GM12878 (cell line): Measurements from ENCODE around the gene HCN1. TPM values are rescaled to one million over a fixed set of nuclear protein-coding genes. Genes with fewer than 3 reads are reported as not detected.

Experiments
- ATAC-seq: fragments of 200-7000 bp; cut with Tn5 transposase; 3 replicates; pipeline ENCODE4 v1.9.1; 2020; ENCODE audit warnings: mild to moderate bottlenecking, moderate library complexity
- BruUV-seq: library from RNA; stranded (reverse); fragments of 400-500 nt; replicated peaks from 2 replicates; lab custom pipeline; 2021; lab: Mats Ljungman, UMichigan
- CTCF ChIA-PET: fragments of 300-600 bp; sonication (Branson Sonifier 250); formaldehyde crosslinking; extraction: SDS; loops from one replicate; lab custom pipeline; 2021; ENCODE audit warnings: inconsistent platforms; lab: Yijun Ruan, JAX
- POLR2A ChIA-PET: fragments of 350-600 bp; formaldehyde crosslinking; extraction: SDS; loops from one replicate; lab custom pipeline; 2021; ENCODE audit warnings: inconsistent platforms; lab: Charles Lee
- RAD21 ChIA-PET: fragments of 300-600 bp; sonication (Branson Sonifier 250); formaldehyde crosslinking; loops from one replicate; lab custom pipeline; 2023; ENCODE audit warnings: antibody characterized with exemption; ENCODE audit not compliant: unreplicated experiment; lab: Charles Lee
- SMC1A ChIA-PET: fragments of 300-600 bp; sonication (Branson Sonifier 250); formaldehyde crosslinking; loops from one replicate; lab custom pipeline; 2023; ENCODE audit not compliant: unreplicated experiment, uncharacterized antibody; lab: Charles Lee
- DNase-seq: peaks from one replicate; pipeline ENCODE4 v3.0.0-alpha.2; 2011; ENCODE audit warnings: low read depth, low spot score
- FAIRE-seq: peaks from 3 replicates; lab custom pipeline; 2011; peaks lifted over from hg19 to GRCh38; lab: Jason Lieb, UNC
- H2AFZ ChIP-seq: 2 replicates; pipeline ENCODE4 v1.6.0; 2011; ENCODE audit warnings: low read depth, low read length, control low read depth; ENCODE audit not compliant: control insufficient read depth
- H3K27ac ChIP-seq: 2 replicates; pipeline ENCODE4 v1.5.1; 2011; ENCODE audit warnings: control low read depth; ENCODE audit not compliant: control insufficient read depth, insufficient read depth
- H3K27me3 ChIP-seq, 2 experiments: replicated peaks in 1 of 2; 2 replicates each; pipeline versions ENCODE4 v1.6.0 to v1.6.1; 2011; ENCODE audit warnings: low read length in 1 of 2; ENCODE audit not compliant: control insufficient read depth in 2 of 2, insufficient read depth in 2 of 2
- H3K36me3 ChIP-seq, 2 experiments: 2 replicates each; pipeline ENCODE4 v1.5.1; 2011; ENCODE audit warnings: low read length in 1 of 2; ENCODE audit not compliant: control insufficient read depth in 2 of 2, insufficient read depth in 2 of 2
- H3K4me1 ChIP-seq: 2 replicates; pipeline ENCODE4 v1.6.1; 2011; ENCODE audit warnings: mild to moderate bottlenecking, low read length, moderate library complexity, mixed read lengths; ENCODE audit not compliant: control insufficient read depth, insufficient read depth
- H3K4me2 ChIP-seq: 2 replicates; pipeline ENCODE4 v1.6.0; 2011; ENCODE audit warnings: control low read depth; ENCODE audit not compliant: control insufficient read depth, insufficient read depth
- H3K4me3 ChIP-seq: fragments of 200-600 bp; sonication (generic); 2 replicates; pipeline ENCODE4 v1.5.1; 2016
- H3K79me2 ChIP-seq: 2 replicates; pipeline ENCODE4 v1.6.0; 2011; ENCODE audit warnings: low read length; ENCODE audit not compliant: control insufficient read depth, insufficient read depth
- H3K9ac ChIP-seq: 2 replicates; pipeline ENCODE4 v1.8.0; 2011; ENCODE audit warnings: low read length, control low read depth, mixed read lengths; ENCODE audit not compliant: control insufficient read depth, insufficient read depth
- H3K9me3 ChIP-seq: replicated peaks from 3 replicates; pipeline ENCODE4 v1.5.1; 2011; ENCODE audit warnings: mild to moderate bottlenecking, low read length; ENCODE audit not compliant: control insufficient read depth, insufficient read depth
- H4K20me1 ChIP-seq: 2 replicates; pipeline ENCODE4 v1.6.0; 2011; ENCODE audit not compliant: control insufficient read depth, insufficient read depth
- ATF2 ChIP-seq: IDR thresholded peaks from 2 replicates; pipeline ENCODE4 v1.6.1; 2012; ENCODE audit warnings: low read length, inconsistent platforms
- CUX1 ChIP-seq: IDR thresholded peaks from 2 replicates; pipeline ENCODE4 v1.6.1; 2012; ENCODE audit warnings: improper control_type of control experiment, low read depth, low read length; ENCODE audit not compliant: insufficient replicate concordance
- FOXM1 ChIP-seq: IDR thresholded peaks from 2 replicates; pipeline ENCODE4 v1.6.1; 2012; ENCODE audit warnings: low read depth, mild to moderate bottlenecking, inconsistent platforms, low read length, moderate library complexity
- MYB ChIP-seq: fragments of 150-350 bp; IDR thresholded peaks from 2 replicates; pipeline ENCODE4 v1.6.1; 2014; ENCODE audit warnings: mild to moderate bottlenecking, low read depth, low read length, borderline replicate concordance
- NBN ChIP-seq: fragments of 450-650 bp; IDR thresholded peaks from 2 replicates; pipeline ENCODE4 v1.6.1; 2016
- NR2C2 ChIP-seq: IDR thresholded peaks from 2 replicates; pipeline ENCODE4 v1.6.1; 2011; ENCODE audit warnings: borderline replicate concordance, low read depth; ENCODE audit not compliant: control insufficient read depth, insufficient read length
- SREBF1 ChIP-seq: IDR thresholded peaks from 2 replicates; pipeline ENCODE4 v1.6.1; 2012; ENCODE audit warnings: mild to moderate bottlenecking, low read length
- STAT3 ChIP-seq: IDR thresholded peaks from 2 replicates; pipeline ENCODE4 v1.6.1; 2011; ENCODE audit warnings: low read depth, low read length, improper control_type of control experiment
- TBL1XR1 ChIP-seq: IDR thresholded peaks from 2 replicates; pipeline ENCODE4 v1.6.1; 2012; ENCODE audit warnings: low read depth, low read length, improper control_type of control experiment
- ZBED1 ChIP-seq: IDR thresholded peaks from 2 replicates; pipeline ENCODE4 v1.6.1; 2016; ENCODE audit warnings: borderline replicate concordance
- ZNF274 ChIP-seq: IDR thresholded peaks from one replicate; pipeline ENCODE4 v1.8.0; 2011; ENCODE audit not compliant: insufficient read length, insufficient read depth
- WGBS: methylation state at CpG from one replicate; pipeline ENCODE4 v1.1.6; 2016; ENCODE audit warnings: low lambda C conversion rate; ENCODE audit not compliant: insufficient replicate concordance, insufficient coverage; ENCODE audit errors: missing lambda C conversion rate; 5-methylcytosine and 5-hydroxymethylcytosine counted together
- in situ Hi-C: fragments of 300-500 bp; cut with MboI; formaldehyde crosslinking; loops from 9 replicates; pipeline ENCODE4 v1.14.3; 2018; ENCODE audit warnings: mixed read lengths
- intact Hi-C: fragments of 100-400 bp; cut with micrococcal nuclease; formaldehyde crosslinking; loops from one replicate; pipeline ENCODE4 v1.14.2; 2022; ENCODE audit not compliant: unreplicated experiment
- polyA plus RNA-seq, 11 experiments: library from polyadenylated mRNA; depleted of rRNA in 4 of 11; unstranded in 6 of 11; stranded (reverse) in 5 of 11; fragments of >200 nt; fragmentation: Nextera tagmentation in 4 of 11; fragmentation: Illumina TruSeq in 1 of 11; extraction: Ambion mirVana in 4 of 11; extraction: Trizol in 1 of 11; gene quantifications; 1 replicate in 1 of 11; 2 replicates in 10 of 11; pipeline versions ENCODE4 v1.2.1 to v1.2.3, GENCODE V29; 2011 to 2016; ENCODE audit warnings: inconsistent platforms in 2 of 11, missing spikeins in 2 of 11, low read depth in 1 of 11
- total RNA-seq, 4 experiments: library from RNA; depleted of rRNA in 3 of 4; stranded (reverse); fragments of >200 nt in 3 of 4; fragmentation: Illumina TruSeq in 1 of 4; extraction: Trizol in 1 of 4; gene quantifications; 2 replicates each; pipeline versions ENCODE4 v1.2.1 to v1.2.3, GENCODE V29; 2013 to 2021

HCN1 gene
- total and polyA plus RNA-seq, 10 of the 15 experiments (the other 5 are each of a cell fraction or from before 2014, with no cell fraction given), result not detected

- in situ Hi-C loops, result no loop called here
- DNase-seq (no peak), FAIRE-seq (no peak), ATAC-seq (no peak)
- Histone ChIP-seq H3K9ac (no peak overlapping the region), H4K20me1 (no peaks in the 10 kb centered on the region), H3K27me3 (no peaks in the 10 kb centered on the region), H3K36me3 (no peaks in the 10 kb centered on the region), H3K79me2 (no peaks in the 10 kb centered on the region), H3K9me3 (no peaks in the 10 kb centered on the region), H3K27ac (no peak overlapping the region), H3K4me1 (no peaks in the 10 kb centered on the region), H3K4me3 (no peak overlapping the region), H2AFZ (no peak overlapping the region), H3K4me2 (no peak overlapping the region)
- intact Hi-C loops, result no loop called here
- SMC1A ChIA-PET, result no interaction called here
- POLR2A ChIA-PET, result no interaction called here
- TF ChIP-seq NR2C2 (no peak), NBN (no peak), CUX1 (no peak), SREBF1 (no peak), STAT3 (no peak), ATF2 (no peak), ZNF274 (no peak), FOXM1 (no peak), ZBED1 (no peak), MYB (no peak), TBL1XR1 (no peak)
- no TSS peak for BruUV-seq
- CTCF ChIA-PET, result interaction anchor here (0.9 kb wide), 1 partner anchor 20 kb away, joined by 3 read pairs; no protein-coding TSS in a partner anchor
- RAD21 ChIA-PET, result no interaction called here
- WGBS, result 0% methylated on average over 1 of the region's 1 CpG
These were observed 183.7 kb downstream of the HCN1 start for GRCh38 chr5:45512521-45512920.
